Measurements from ENCODE around the gene TLR9.
A peak's percentile ranks its signal among the peaks of the same experiment; 100 is the strongest.

TLR9 gene

DNA sequence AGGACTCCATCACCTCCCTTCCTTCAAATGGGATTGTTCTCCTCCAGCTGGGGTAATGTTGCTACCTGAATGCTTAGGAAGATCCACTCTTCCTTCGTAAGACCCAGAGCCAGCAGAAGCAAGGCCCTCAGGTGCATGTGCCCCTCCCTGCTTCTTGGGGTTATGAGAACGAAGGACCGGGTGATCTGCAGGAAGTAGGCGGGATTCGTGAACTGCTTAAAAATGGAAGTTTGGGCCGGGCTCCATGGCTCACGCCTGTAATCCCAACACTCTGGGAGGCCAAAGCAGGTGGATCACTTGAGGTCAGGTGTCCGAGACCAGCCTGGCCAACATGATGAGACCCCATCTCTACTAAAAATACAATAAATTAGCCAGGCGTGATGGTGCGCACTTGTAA lies 8.0 kb downstream of the TLR9 start:
- no peak for DNase-seq (ENCODE audit: low spot score)

GRCh38 chr3:52216585-52217408 lies 8.6 kb downstream of the TLR9 start:
- DNase-seq (ENCODE audit: low spot score) = no peak

DNA sequence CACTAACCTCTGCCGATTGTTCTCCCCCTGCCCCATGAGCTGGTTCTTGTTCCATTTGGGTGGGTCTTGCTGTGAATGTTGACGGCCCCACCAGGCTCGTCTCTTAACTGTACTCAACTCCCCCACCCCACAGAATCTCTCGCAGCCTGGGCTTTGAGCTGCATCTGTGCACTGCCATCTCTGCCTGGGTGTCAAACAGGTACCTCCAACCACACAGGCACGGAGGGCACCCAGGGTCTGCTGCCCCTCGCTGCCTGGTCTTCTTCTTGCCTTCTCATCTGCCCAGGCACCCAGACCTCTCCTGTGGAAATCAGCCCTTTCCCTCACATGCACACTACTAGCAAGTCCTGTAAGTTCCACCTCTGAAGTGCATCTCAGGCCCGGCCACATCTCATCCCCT lies 10.1 kb downstream of the TLR9 start:
- no peak for DNase-seq (ENCODE audit: low spot score)

DNA sequence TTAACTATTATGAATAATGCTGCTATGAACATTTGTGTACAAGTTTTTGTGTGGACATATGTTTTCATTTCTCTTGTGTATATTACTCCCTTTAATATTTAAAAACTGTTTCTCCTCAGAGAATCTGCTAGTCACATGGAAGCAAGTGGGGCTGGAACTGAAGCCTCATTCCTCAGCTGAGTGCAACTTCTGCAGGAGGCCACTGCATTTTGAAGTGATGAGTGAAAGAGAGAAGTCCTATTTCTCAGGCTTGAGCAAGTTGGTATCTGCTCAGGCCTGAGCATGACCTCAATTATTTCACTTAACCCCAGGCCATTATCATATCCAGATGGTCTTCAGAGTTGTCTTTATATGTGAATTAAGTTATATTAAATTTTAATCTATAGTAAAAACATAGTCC lies 11.5 kb downstream of the TLR9 start:
- DNase-seq (ENCODE audit: low spot score) = no peak

- DNase-seq (ENCODE audit: low spot score) = no peak
These were observed 12.4 kb downstream of the TLR9 start for GRCh38 chr3:52213005-52213404.

DNA sequence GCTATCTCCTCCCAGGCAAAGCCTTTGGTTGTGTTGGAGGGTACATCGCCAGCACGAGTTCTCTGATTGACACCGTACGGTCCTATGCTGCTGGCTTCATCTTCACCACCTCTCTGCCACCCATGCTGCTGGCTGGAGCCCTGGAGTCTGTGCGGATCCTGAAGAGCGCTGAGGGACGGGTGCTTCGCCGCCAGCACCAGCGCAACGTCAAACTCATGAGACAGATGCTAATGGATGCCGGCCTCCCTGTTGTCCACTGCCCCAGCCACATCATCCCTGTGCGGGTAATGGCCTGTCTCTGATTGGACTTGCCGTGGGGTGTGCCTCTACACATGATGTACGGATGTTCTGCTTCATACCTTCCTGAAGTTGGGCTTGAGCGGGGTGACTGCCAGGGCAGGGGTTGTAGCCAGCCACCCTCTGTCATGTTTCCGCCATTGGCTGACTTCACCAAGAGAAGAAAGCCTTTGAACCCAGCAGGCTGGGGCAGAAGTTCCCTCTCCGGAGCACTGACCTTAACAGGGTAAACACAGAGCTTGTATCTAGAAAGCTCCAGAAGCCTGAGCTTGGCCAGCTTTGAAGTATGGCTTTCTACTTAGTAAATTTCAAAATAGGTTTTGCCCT lies 14.1 kb downstream of the TLR9 start:
- no peak for DNase-seq (ENCODE audit: low spot score)

GRCh38 chr3:52210550-52211046 lies 14.8 kb downstream of the TLR9 start:
- no peak for DNase-seq (ENCODE audit: low spot score)

GRCh38 chr3:52210037-52210436 lies 15.4 kb downstream of the TLR9 start:
- DNase-seq (ENCODE audit: low spot score) = no peak

DNA sequence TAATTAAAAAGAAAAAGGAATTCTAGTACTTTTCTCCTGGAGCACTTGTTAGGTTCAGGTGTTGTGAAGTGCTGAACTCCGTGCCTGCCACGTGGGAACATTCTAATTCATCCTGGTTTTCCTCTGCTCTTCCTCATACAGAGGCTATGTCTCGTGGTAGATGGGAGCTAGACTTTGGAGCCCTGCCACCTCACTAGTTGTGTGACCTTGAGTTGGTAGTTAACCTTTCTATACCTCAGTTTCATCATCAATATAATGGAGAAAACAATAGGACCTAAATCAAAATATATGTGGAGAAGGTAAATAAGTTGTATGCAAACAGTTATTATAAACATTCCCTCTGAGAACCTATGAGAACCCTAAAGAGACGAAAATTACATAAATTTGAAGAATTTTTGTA lies 16.9 kb downstream of the TLR9 start:
- no peak for DNase-seq (ENCODE audit: low spot score)

DNA sequence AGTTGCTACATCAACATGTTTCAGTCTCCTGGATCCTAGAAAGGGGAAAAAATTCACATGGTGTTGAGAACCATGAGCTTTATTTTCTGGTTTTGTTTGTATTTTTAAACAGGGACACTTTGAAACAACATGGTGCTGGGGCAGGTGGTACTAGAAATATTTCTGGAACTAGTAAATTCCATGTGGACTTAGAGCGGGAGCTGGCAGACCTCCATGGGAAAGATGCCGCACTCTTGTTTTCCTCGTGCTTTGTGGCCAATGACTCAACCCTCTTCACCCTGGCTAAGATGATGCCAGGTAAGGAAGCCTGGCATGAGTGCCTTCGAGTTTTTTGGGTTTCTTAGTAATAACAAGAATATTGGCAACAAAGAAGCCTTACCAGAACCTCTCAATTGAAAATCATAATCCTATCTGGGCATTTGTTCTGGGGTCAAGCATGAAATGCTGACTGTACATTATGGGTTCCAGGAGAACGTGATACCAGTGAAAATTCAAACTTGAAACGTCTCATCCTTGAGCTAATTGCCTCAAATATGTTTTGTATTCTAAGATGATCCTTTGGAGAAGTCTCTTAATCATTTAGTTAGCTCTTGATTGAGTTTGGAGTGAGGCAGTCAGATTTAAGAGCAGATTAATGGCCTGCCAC lies 19.6 kb downstream of the TLR9 start:
- DNase-seq (ENCODE audit: low spot score) = no peak

- no peak for DNase-seq (ENCODE audit: low spot score)
These were observed 20.9 kb downstream of the TLR9 start for GRCh38 chr3:52204337-52205073.

- DNase-seq (ENCODE audit: low spot score) = no peak
These were observed 21.7 kb downstream of the TLR9 start for GRCh38 chr3:52203701-52204100.

DNA sequence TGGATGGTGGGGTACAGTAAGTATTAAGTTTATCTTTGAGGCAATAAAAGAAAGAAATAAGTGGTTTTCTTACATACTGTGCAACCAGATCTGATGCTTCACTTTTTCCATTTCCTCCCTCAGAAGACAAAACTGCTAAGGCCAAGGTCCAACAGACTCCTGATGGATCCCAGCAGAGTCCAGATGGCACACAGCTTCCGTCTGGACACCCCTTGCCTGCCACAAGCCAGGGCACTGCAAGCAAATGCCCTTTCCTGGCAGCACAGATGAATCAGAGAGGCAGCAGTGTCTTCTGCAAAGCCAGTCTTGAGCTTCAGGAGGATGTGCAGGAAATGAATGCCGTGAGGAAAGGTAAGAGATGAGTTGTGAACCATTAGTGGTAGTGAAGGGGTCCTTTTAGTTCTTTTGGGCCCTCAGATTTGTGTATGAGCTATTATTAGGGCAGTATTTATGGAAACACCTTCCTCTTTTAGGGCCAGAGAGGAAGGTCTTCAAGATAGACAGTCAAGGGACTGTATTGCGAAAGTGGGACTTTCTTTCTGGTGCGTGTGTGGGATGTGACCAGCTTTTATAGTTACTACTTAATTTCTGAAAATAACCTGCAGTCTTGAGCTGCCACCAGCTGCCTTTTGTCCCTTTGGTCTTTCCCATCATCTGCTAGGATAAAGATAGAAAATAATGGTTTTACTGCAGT lies 22.9 kb downstream of the TLR9 start:
- no peak for DNase-seq (ENCODE audit: low spot score)

DNA sequence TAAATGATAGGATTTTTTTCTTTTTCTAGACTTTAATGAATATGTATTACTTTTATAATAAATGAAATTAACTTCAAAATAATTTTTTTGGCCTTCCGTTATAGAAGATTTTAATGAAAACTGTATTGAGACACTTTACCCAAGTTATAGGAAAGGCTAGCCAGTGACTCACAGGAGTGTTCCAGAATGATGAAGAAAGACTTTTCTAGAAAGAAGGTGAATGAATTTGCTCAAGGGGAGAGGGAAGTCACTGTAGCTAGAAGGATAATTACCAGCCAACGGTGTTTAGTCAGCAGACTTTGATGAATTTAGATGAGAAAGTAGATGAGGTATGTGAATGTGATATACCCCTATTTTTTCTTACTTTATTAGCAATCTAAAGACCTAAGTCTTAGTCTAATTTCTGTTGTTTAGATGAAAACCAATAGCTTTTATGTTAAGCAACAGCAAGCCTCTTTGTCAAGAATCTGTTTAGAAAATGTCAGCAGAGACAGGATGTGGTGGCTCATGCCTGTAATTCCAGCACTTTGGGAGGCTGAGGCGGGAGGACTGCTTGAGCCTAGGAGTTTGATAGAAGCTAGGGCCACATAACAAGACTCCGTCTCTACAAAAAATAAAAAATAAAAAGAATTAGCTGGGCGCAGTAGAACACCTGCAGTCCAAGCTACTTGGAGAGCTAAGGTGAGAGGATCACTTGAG lies 24.3 kb downstream of the TLR9 start:
- no peak for DNase-seq (ENCODE audit: low spot score)

- no peak for DNase-seq (ENCODE audit: low spot score)
These were observed 26.5 kb downstream of the TLR9 start for GRCh38 chr3:52198643-52199608.

- DNase-seq (ENCODE audit: low spot score) = peak; percentile 87
These were observed 27.4 kb downstream of the TLR9 start, which contains the start of gene ALAS1 for GRCh38 chr3:52197842-52198625. Gene ALAS1, plus strand, starts transcription at chr3:52198160. Its CDS starts 1,082 bp downstream, at chr3:52199242.

GRCh38 chr3:52197499-52197841 lies 28.0 kb downstream of the TLR9 start:
- no peak for DNase-seq (ENCODE audit: low spot score)

- no peak for DNase-seq (ENCODE audit: low spot score)
These were observed 28.5 kb downstream of the TLR9 start for GRCh38 chr3:52196977-52197376.

GRCh38 chr3:52195823-52196331 lies 29.6 kb downstream of the TLR9 start:
- DNase-seq (ENCODE audit: low spot score) = no peak

Measured in globus pallidus (tissue), 1 donor.